Uterus (tissue), 2 donors: ENCODE measurements around the gene BOLA3.
"Not testable (repeated sequence)": the region's sequence is repeated elsewhere in the genome, so short reads cannot be mapped to it uniquely, and the experiment has no call there.

Experiments
- CTCF ChIP-seq, 4 experiments: fragments of 200-600 bp in 2 of 4; fragments of 450-650 bp in 2 of 4; sonication (generic) in 2 of 4; IDR thresholded peaks; one replicate each; pipeline ENCODE4 v1.5.1; 2016 to 2019; ENCODE audit warnings: antibody characterized with exemption in 4 of 4, mild to moderate bottlenecking in 2 of 4, moderate library complexity in 1 of 4
- POLR2A ChIP-seq, 2 donors: fragments of 450-650 bp; IDR thresholded peaks; one replicate each; pipeline ENCODE4 v1.6.1; 2016; ENCODE audit warnings: antibody characterized with exemption in 2 of 2, mild to moderate bottlenecking in 1 of 2, moderate library complexity in 1 of 2

- TF ChIP-seq POLR2A, CTCF (IDR thresholded peaks at IDR 0.05): not testable (repeated sequence)
Measured at GRCh38 chr2:74088676-74089075, 59.0 kb downstream of the BOLA3 start.
